Erythroblast (primary cell): Measurements from ENCODE around the gene BCL2A1.
"Not testable (repeated sequence)": the region's sequence is repeated elsewhere in the genome, so short reads cannot be mapped to it uniquely, and the experiment has no call there.

Source experiments
- DNase-seq, 2 experiments: peaks; one replicate each; lab custom pipeline; 2025; lab: John Stamatoyannopoulos, UW
- GATA1 ChIP-seq: IDR thresholded peaks from 2 replicates; pipeline ENCODE4 v1.6.1; 2011; ENCODE audit warnings: low read depth, mild to moderate bottlenecking, control low read depth, low read length, moderate library complexity
- POLR2A ChIP-seq: IDR thresholded peaks from 2 replicates; pipeline ENCODE4 v1.6.1; 2011; ENCODE audit warnings: mild to moderate bottlenecking, low read length

The BCL2A1 gene

GRCh38 chr15:79978260-79978654, 7.3 kb upstream of the BCL2A1 start:
- no peak for TF ChIP-seq POLR2A
- TF ChIP-seq GATA1 = no peak
- DNase-seq = no peak

DNA sequence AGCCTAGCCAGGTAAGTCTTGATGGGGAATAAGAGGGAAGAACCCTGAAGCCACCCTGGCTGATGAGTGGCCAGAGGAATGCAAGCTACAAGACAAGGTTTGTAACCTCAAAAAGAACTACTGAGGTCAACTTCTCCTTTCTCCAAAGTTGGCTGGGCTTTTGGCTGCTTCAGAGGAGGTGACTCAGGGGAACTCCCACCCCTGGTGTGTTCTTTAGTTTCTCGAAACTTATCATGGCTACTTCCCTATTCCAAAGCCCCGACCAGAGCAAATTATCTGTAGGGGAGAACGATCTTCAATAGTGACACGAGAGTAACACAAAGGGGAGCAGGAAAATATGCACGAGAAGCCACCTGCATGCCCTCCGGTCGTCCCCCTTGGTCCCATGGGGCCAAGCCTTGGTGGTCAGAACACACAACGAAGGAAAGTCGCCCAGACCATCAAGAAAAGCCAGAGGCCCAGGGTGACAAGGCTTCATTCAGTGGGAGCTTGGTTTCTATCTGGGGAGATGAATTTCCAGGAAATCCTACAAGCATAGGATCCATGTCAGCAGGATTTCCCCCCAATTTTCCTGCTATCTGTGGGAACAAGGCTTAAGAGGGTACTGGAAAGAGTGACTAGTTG, 6.5 kb upstream of the BCL2A1 start:
- no peak for DNase-seq
- TF ChIP-seq GATA1 (no peak), POLR2A (no peak)

- DNase-seq = no peak
- TF ChIP-seq POLR2A (no peak), GATA1 (no peak)
Measured at GRCh38 chr15:79973456-79974195, 2.6 kb upstream of the BCL2A1 start.

DNA sequence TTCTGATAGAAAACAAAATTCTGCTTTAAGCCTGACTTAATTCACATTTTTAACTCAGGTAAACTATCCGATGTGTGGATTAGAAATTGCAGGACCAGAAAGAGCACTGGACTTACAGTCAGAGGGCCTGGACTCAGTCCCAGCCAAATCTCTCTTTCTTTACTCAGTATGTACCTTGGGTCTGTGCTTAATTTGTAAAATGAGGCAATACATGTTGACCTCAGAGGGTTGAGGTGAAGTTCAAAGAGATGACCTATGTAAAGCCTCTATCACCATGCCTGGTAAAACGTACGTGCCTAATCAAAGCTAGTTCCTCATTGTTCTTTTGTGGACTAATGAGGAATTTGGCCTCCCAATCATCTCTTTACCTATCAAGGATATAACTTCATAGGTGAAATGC, 1.9 kb upstream of the BCL2A1 start:
- TF ChIP-seq GATA1 (no peak), POLR2A (no peak)
- no peak for DNase-seq

- no peak for DNase-seq
- TF ChIP-seq POLR2A (no peak), GATA1 (no peak)
Measured at GRCh38 chr15:79970181-79970580, 815 bp downstream of the BCL2A1 start.

DNA sequence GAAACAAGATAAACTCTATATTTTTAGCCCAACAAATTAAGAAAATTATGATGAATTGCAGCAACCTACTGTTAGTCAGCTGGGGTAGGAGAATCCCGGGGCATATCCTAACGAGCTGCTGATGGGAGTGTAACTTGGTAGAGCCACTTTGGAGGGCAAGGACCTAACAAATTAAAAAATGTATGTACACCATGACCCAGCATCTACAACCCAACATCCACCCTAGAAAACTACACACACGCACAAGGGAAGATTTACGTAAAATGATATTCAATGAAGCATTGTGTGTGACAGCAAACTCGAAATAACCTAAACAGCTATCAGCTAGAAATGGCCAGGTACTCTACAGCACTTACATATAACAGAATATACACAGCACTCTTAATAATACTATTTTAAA, 1.9 kb downstream of the BCL2A1 start:
- TF ChIP-seq GATA1 (no peak), POLR2A (no peak)
- DNase-seq = no peak

GRCh38 chr15:79967298-79968182, 3.5 kb downstream of the BCL2A1 start:
- DNase-seq = no peak
- TF ChIP-seq GATA1 = no peak
- no peak for TF ChIP-seq POLR2A

GRCh38 chr15:79966634-79967297, 4.2 kb downstream of the BCL2A1 start:
- TF ChIP-seq POLR2A (no peak), GATA1 (no peak)

DNA sequence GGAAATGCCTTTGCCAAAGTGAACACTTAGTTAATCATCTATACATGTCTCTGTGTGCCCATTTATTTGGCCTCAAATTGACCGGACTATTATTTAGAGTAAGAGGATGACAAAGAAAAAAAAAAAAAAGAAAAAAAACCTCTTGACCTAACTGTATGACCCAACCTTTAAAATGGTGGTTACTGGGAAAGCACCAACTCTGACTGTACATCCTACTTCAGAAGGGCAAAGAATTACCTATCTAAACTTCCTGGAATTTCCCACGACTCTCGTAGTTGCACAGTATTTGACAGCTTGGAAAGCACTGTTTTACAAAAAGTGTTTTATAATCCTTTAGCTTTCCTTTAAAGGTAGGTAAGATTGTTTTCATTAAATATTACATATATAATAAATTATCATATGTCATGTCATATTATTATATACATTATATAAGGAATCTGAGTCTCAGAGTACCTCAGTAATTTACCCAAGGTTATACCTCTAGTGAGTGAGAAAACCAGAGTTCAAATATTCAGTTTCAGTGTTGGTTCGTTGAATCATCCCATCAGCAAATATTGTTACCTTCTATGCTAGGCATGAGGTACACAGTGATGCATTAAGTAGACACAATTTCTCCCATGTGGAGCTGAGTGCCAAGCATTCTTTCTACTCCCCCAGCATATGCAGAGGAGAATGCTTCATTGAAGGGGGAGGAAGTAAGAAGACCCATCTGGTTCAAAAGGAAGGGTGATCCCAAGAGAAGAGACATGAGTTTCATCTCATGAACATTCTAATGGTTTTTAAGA, 5.0 kb downstream of the BCL2A1 start:
- no peak for DNase-seq
- TF ChIP-seq GATA1 = no peak
- no peak for TF ChIP-seq POLR2A

More at GRCh38 chr15:79966634-79967297, 4.2 kb downstream of the BCL2A1 start:
- no peak for DNase-seq

DNA sequence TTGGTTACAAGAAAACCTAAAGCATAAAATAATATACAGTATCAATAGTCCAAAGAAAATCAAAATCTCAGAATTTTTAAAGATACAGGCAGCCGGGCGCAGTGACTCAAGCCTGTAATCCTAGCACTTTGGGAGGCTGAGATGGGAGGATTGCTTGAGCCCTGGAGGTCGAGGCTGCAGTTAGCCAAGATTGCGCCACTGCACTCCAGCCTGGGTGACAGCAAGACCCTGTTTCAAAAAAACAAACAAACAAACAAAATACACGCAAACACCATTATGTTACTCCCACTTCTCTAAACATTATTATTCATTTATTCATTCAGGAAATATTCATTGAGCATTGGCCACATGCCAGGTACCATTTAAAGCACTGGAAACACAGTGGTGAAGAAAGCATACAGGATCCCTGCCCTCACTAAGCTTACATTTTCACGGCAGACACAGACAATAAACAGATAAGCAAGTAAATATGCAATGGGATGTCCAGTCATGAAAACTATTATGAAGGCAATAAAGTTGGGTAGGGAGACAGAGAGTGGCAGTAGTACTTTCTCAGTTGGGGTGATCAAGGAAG, 6.7 kb downstream of the BCL2A1 start:
- TF ChIP-seq POLR2A (no peak), GATA1 (no peak)
- no peak for DNase-seq

DNA sequence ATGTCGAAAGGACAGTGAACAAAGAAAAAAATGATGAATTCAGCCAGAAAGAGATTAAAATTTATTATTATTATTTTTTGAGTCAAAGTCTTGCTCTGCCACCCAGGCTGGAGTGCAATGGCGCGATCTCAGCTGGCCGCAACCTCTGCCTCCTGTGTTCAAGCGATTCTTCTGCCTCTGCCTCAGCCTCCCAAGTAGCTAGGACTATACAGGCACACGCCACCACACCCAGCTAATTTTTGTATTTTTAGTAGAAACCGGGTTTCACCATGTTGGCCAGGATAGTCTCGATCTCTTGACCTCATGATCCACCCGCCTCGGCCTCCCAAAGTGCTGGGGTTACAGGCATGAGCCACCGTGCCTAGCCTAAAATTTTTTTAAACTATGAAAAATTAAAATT, 8.1 kb downstream of the BCL2A1 start:
- DNase-seq = not testable (repeated sequence)

DNA sequence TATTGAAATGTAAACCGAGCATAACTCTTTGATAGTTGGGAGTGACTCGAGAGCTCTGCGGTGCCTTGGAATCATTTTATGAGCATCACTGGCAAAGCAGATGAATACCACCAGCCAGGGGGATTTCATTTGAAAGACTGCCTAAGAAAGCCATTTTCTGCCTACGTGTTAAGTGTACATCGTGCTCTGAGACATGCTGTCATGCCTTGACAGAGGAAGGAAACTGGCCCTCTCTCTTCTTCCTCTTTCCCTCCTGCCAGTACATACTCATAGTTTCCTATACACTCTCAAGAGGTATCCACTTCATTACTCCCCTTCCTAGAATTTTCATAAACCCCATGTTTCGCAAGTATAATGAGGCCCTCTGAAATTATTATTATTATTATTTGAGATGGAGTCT, 8.8 kb downstream of the BCL2A1 start:
- DNase-seq = no peak
- no peak for TF ChIP-seq GATA1
- no peak for TF ChIP-seq POLR2A
